Stimulated activated CD8-positive, alpha-beta memory T cell treated with anti-CD3 and anti-CD28 coated beads, Interleukin-12 subunit alpha, Interleukin-12 subunit beta, amount 100 ng/mL, for 24 hours (primary cell): ENCODE data around the gene LY6G6C.
"Not testable (repeated sequence)": the region's sequence is repeated elsewhere in the genome, so short reads cannot be mapped to it uniquely, and the experiment has no call there.

Experiments
- DNase-seq: peaks from one replicate; pipeline ENCODE4 v3.0.0-alpha.2; 2020; ENCODE audit errors: extremely low read depth

The LY6G6C gene

DNA sequence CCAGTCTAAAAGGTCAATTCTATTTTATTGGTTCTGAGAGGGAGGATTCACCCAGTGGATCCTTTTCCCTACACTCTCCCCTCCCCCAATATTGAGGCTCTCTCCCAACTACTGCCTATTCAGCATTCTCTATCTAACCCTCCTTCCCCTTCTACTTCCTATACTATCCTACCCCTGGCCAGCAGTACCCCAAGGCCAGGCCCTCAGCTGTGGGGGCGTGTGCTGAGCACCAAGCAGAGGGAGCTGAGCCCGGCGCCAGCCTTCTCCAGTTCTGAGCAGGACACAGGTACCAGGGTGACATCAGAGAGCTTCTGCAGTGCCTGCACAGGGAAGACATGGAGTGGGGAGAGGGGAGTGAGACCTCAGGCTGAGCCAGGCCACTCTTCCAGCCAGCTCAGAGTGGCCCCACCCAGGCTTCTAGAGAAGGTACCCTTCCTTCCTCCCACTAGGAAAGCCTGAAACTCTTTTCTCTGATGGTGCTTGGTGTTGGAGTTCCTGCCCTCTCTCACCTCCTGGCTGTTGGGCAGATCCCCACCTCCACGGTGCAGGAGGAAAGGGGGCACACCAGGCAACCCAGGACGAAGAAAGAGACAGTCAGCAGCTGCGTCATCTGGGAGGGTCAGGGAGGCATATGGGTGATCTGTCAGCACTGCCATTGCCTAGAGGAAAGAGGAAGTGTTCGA, 5.6 kb upstream of the LY6G6C start:
- no peak for DNase-seq

DNA sequence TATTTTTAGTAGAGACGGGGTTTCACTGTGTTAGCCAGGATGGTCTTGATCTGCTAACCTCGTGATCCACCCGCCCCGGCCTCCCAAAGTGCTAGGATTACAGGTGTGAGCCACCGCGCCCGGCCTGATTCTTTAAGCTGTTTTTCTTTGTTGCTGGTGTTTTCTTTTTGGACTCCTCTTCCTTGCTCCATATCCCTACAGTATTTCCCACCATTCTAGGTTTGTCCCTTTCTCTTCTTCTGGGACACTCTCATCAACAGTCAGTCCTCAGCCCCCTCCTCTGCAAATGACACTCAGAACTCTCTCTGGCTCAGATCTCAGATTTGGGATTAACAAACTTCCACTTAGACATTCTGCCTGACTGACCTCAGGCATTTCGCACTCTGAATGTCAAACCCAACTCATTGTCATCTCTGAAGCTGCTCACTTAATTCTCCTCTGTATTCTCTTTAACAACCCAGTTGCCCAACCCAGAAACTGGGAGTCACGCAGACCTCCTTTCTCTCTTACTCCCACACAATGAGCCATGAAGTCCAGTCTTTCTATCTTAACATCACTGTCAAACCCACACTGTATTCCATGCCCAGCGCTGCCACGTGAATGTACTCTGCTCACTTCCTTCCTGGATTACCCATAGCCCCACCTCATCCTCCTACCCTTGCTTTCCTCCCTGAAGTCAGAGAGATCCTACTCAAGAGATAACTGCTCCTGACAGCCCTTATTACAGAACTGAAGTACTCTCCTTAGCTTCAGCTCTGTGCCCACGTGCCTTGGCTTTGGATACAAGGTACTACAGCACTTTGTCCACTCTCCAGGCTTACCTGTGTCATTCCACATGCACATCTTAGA, 4.2 kb upstream of the LY6G6C start:
- DNase-seq: no peak

DNA sequence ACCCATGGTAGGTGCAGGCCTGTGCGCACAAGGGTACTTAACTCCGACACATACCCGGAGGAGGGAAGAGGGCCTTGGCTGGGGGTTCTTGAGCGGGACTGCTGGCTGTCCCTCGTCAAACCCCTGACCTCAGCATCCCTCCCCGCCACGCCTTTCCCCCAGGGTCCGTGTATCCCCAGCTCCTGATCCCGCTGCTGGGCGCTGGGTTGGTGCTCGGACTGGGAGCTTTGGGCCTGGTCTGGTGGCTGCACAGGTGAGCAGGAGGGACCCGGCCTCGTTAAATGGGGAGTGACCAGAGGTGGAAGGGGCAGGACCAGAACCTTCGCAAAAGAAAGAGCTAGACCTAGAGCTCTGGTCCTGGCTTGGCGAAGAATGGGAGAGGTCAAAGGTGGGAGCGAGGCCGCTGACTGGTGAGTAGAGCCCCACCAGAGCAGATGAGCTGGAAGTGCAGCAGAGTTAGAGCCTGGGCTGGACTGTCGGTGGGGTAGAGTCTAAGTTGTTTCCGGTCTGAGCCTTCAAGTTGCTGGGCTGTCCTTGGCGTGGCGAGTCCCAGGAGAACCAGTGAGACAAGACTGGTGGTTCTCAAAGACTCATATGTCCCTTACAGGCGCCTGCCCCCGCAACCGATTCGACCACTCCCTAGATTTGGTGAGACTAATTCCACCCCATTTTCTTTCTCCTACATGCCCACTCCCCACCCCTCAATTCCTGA, 2.6 kb upstream of the LY6G6C start:
- DNase-seq: no peak

DNA sequence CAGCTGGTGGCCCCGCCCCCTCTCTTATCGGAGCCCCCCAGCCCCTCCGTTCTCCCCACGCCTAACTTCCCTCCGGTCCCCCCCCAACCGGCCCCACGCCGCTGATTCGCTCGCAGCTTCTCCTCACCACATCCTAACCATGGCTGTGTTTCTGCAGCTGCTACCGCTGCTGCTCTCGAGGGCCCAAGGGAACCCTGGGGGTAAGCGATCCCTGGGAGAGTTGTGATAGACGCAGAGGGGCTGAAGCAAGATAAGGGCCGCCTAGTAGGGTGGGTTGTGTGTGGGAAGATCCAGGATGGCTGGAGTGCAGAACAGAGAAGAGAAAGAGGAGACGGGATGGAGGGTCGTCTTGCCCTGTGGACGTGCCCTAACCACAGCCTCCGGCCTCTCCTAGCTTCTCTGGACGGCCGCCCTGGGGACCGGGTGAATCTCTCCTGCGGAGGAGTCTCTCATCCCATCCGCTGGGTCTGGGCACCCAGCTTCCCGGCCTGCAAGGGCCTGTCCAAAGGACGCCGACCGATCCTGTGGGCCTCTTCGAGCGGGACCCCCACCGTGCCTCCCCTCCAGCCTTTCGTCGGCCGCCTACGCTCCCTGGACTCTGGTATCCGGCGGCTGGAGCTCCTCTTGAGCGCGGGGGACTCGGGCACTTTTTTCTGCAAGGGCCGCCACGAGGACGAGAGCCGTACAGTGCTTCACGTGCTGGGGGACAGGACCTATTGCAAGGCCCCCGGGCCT, 1.9 kb upstream of the LY6G6C start, which contains the start of gene MPIG6B:
MPIG6B (plus strand) TSS at position 129 of the 735 bp plus-strand sequence; CDS start at position 140, 11 bp downstream.
- DNase-seq: no peak

DNA sequence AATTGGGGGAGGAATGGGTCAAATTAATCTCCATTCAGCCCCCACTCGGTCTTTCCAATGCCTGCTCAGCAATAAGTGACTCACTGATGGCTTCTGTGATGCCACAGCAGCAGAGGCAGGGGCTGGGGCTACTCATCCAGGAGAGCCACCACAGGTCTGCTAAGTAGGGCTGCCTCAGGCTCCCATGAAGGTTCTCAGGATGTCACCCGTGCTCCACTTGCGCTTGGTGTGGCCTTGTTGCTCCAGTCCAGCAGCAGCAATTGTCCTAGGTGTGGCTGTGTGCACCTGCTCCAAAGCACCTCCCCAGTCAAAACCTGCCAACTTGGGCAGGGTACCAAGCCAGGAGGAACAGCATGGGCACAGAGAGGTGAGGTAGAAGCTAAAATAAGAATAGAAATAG, 627 bp upstream of the LY6G6C start:
- no peak for DNase-seq

DNA sequence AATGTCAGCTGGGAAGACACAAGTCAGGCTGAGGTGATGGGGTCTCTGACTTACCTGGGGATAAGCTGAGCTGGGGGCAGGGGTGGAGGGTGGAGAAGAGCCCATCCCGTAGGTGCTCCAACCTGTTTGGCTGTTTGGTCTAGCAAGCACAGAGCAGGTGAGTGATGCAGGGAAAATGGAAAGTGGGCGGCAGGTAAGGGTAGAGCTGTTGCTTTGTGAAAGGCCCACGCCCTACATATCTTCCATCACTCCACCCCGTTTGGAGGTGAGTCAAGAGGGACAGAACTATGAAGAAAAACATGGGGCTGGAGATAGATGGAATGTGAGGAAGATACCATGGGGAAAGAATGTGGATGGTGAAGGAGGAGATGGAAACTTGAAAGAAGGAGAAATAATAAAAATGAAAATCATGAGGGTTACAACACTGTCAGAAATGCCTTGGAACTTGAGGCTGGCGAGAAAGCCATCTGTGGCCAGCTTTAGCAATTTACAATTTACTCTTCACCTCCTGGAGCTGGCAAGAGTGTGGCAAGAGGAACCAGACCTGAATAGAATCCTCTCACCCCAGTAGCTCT, 1.3 kb downstream of the LY6G6C start:
- no peak for DNase-seq

DNA sequence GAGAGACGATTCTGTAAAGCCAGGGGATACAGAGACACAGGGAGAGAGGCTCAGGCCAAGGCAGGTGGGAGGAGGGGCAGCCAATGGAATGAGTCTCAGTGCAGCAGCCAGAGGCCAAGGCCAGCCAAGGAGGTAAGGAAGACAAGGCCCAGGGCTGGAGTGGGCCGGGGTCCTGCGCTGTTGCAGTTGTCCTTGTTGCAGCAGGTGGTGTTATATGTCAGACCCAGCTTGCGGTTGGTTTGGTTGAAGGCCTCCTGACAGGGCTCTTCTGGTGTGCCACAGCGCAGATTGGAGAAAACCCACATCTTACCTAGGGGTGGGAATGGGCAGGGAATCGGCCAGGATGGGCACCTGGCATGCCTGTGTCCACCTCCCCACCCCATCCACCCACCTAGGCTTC, 2.5 kb downstream of the LY6G6C start:
- no peak for DNase-seq

DNA sequence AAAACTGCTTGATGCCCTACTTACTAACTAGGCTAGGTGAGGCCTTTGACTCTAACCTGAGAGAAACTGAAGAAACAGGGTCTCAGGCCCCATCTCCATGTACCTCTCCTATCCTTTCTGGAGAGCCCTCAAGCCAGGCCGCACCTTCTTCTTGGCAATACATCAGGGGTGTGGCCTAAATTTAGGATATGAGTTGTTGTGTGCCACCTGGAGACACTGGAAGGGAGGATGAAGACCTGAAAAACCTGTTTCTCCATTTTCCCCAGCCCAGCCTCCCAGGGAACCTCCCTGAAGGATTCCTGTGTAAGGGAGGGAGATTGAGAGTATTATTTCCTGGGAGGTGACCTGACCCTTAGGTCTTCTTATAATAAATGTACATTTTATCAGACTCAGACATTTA, 3.3 kb downstream of the LY6G6C start:
- no peak for DNase-seq

DNA sequence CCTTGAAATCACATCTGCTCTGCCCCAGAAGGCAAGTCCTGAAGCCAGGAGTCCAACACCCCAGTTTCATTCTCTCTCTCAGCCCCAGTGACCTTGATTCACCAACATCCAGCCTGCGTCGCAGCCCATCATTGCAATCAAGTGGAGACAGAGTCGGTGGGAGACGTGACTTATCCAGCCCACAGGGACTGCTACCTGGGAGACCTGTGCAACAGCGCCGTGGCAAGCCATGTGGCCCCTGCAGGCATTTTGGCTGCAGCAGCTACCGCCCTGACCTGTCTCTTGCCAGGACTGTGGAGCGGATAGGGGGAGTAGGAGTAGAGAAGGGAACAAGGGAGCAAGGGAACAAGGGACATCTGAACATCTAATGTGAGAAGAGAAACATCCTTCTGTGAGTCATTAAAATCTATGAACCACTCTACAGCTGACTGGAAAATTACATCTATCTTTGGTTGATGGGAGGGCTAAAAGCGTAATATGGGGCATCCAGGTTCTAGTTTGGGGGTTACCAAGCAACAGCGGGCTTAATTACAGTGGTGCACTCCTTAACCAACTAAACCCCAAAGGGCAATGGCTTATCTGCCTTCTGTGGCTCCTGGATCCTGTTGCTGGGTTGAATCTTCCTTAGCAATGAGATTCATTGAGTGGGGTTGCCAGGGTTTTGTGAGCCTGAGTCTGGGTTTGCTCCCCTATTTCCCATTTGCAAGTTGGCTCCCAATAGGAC, 3.9 kb downstream of the LY6G6C start:
- no peak for DNase-seq

DNA sequence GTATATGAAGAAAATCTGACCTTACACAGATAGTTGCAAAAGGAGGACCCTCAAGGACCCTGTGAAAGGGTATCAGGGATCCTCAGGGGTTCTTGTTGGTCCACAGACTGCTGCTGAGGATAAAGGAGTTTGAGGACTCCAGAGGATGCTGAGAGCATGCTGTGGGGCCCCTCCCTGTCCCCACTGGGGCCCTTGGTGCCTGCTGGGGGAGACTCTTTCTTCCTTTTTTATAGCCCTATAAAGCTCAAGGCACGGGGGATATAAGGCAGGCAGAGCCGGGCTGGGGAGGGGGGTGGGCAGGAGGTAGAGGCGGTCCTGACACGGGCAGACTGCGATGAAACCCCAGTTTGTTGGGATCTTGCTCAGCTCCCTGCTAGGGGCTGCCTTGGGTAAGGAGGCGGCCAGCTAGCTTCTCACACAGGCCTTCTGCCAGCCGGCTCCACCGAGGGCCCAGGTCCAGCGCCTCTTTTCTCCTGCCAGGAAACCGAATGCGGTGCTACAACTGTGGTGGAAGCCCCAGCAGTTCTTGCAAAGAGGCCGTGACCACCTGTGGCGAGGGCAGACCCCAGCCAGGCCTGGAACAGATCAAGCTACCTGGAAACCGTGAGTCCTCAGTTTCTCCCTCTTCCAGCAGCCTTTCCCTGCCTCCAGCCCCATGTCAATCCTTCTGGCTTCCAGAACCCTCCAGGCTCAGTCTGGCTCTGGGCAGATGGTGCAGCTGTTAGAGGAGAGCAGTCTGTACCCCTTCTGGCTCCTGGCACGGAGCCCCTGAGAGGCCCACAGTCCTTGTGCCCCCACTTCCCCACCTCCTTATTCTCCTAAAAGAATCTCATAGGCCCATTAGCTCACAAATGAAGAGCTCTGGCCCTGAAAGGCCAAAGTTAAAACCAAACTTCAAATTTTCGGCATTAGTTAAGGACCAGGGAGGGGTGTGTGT, 6.3 kb downstream of the LY6G6C start, which contains the start of gene LY6G6D:
LY6G6D (plus strand) TSS at position 327 of the 937 bp plus-strand sequence; CDS start at position 335, 8 bp downstream.
- DNase-seq: no peak

DNA sequence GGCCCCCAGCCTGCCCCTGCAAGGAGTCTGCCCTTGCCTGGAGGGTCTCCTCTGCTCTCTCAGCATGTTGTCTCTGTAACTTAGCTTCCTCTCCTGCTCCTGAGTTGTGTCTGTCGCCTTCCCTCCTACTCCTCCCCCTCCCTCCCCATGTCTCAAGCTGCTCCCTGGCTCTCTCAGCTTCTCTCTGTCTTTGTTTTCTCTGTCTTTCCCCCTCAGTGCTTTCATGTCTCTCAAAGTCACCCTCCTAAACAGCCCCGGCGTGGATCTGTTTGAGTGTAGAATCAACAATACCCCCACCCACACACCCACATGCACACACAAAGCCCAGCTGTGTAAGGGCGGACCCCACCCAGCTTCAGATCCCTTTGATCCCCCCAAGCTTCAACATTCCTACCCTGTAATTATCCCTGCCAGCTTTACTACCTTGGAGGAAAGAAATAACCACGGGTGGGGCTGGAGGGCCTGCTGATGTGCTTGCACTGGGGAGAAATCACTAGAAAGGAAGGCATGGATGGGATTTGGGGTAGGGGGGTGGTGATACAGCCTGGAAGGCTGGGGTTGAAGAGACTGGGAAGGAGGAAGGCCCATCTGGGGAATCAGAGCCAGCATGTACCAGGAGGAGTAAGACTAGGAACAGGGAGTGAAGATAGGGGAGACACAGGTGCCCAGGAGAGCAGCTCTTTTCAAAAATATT, 7.4 kb downstream of the LY6G6C start:
- no peak for DNase-seq

DNA sequence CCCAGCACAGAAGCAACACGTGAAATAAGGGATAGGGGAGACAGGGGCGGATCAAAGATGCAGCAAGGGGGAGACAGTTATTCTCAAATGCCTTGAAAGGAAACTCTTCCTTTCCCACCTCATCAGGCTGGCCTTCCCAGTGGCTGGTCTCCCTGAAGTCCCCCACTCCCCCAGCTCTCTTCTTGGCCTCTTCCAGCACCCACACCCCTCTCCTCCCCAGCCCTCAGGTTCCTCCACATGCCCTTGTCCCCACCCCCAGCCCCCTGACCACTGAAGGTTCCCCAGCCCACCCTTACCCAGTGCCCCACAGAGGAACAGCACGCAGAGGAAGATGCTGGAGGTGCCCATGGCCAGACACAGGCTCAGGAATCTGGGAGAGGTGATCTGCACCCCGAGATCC, 8.1 kb downstream of the LY6G6C start:
- no peak for DNase-seq

DNA sequence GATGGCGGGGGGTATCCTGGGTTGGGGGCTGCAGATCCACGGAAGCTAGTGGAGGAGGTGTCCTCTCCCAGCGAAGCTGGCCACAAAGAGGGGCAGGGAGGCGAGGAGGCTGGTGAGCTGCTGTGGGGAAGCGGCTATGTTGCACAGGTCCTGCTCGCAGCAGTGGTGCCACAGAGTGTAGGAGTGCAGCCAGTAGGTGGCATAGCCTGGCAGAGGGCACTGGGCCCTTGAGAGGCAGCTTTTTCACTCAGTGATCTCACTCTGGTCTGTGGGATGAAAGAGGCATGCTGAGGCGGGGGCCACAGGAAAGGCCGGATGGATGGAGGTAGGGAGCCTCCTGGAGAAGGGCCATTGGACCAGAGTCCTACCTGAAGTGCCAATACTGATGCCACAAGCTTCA, 9.2 kb downstream of the LY6G6C start:
- no peak for DNase-seq

DNA sequence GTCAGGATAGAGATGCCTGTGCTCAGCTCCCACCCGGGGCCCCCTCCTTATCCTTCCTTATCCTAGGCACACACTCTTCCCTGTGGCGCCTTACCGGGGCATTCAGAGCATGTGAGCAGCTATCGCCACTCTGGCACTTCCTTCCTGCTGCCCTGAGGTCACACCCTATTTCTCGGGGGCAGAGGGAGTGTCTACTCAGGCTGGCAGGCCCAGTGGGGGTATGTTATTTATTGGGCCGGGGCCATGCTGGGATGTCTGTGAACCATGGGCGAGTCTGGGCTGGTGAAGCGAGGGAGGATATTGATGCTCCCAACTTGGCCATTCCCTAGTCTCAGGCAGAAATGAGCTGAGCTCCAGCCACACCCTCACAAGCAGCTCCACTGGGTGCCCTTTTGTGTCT, 10.3 kb downstream of the LY6G6C start:
- no peak for DNase-seq

DNA sequence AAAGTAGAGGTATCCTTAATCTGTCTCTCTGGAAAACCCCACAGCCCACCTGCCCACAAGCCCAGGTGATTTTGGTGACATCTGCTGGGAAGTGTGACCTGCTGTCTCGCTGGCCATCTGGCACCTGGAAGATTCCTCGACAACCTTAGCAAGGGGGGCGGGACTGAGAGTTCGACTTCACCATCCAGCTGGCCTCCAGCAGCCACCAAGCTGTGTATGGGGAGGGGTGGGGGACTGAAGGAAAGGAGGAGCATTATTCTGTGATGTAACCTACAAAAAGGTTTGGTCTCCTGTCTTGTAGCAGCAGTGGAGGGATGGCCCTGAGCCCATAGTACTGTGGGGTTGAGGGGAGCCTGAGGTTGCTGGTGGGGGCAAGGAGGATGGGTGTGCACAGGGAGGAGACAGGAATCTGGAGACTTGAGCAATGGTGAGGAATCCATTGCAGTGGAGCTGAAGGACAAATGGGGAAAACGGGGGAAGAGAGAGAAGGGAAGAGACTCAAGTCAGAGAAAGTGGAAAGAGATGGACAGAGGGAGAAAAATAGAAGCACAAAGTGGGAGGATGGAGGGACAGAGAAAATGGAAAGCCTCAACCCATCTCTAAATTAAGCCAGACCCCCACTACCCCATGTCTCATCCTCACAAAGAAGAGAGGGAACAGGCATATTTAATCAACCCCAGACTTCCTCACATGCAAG, 10.9 kb downstream of the LY6G6C start:
- no peak for DNase-seq

DNA sequence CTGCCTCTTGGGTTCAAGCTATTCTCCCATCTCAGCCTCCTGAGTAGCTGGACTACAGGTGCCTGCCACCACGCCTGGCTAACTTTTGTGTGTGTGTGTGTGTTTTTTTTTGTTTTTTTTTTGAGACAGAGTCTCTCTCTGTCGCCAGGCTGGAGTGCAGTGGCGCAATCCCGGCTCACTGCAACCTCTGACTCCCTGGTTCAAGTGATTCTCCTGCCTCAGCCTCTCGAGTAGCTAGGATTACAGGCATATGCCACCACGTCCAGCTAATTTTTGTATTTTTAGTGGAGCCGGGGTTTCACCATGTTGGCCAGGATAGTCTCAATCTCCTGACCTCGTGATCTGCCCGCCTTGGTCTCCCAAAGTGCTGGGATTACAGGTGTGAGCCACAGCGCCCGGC, 12.4 kb downstream of the LY6G6C start:
- not testable (repeated sequence) for DNase-seq

DNA sequence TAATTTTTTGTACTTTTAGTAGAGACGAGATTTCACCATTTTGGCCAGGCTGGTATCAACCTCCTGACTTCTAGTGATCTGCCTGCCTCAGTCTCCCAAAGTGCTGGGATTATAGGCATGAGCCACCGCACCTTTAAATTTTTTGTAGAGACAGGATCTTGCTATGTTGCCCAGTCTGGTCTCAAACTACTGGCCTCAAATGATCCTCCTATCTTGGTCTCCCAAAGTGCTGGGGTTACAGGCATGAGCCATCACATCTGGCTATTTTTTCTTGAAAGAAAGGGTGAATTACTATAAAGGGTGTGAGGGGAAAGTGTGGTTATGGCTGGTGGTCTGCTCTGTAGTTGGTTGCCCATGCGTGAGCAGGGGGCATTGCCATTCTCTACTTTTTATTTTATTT, 13.3 kb downstream of the LY6G6C start:
- DNase-seq: no peak

DNA sequence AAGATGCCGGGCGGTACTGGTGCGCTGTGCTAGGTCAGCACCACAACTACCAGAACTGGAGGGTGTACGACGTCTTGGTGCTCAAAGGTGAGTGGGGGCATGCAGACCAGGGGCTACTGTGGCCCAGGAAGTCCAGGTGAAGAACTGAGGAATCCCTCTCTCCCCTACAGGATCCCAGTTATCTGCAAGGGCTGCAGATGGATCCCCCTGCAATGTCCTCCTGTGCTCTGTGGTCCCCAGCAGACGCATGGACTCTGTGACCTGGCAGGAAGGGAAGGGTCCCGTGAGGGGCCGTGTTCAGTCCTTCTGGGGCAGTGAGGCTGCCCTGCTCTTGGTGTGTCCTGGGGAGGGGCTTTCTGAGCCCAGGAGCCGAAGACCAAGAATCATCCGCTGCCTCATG, 13.8 kb downstream of the LY6G6C start:
- DNase-seq: no peak
